Measurements from ENCODE around the gene TLL2.

The TLL2 gene

DNA sequence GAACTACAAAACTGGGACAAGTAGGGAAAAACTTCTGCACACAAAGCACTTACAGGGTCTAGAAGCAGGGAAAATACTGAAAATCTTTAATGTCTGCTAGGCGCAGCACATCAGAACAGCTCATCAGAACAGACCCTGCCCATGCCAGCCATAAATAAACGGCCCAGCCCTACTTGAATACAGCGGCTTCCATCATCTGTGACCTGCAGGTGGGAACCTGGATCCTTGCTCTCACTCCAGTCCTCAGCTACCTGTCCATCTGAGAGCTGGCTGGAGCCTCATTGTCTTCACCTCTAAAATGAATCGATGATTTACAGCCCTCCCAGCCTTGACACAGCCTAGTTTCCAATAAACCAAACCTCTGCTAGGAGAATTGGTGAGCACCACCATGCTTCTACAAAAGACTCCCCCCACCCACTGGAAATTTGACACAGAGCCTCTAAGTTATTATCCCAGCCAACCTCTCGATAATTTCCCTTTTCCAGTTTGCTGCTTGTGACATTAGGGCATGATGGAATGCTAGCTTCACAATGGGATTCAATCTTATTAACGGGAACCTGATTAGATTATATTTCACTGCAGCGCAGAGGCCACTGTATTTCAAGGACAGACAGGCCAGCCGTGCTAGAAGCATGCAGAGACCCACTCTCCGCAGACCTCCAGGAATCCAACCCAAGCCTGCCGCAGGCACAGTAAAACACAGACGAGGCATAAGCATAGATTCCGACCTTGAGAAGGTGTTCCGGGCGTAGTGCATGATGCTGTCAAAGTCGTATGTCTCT lies 93.3 kb downstream of the TLL2 start:
- DNase-seq: no peak

DNA sequence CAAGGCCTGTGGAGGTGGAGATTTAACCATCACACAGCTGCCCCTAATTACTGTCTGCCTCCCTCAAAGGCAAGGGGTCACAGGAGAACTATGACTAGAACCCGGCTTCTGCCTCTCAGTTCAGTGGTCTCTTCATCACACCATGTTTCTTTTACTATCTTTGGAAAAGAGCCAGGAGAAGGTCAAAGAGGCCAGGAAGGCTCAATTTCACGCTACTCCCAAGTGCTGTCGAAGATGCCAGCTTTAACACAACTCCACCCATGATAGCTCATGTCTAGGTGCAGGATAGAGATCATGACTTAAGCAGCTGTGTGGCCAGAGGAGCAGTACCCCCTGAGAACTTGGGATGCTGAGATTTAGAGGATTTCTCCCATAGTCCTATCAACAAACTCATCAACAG lies 94.4 kb downstream of the TLL2 start:
- no peak for DNase-seq

- no peak for DNase-seq
Measured at GRCh38 chr10:96418582-96418981, 95.1 kb downstream of the TLL2 start.

DNA sequence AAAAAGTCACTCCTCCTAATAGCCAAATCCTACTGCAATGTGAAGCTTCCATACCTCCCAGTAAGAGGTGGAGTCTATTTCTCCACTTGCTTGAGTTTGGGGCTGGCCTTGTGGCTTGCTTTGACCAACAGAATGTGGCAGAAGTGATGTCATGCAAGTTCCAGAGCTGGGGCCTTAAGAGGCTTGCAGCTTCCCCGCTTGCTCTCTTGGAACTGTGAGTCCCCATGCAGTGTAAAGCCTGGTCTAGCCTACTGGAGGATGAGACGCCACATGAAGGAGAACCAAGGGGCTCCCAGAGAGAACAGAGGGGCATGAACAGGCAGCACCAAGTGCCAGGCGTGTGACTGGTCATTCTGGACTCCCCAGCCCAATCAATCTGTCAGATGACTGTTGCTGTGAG lies 96.3 kb downstream of the TLL2 start:
- DNase-seq: no peak

DNA sequence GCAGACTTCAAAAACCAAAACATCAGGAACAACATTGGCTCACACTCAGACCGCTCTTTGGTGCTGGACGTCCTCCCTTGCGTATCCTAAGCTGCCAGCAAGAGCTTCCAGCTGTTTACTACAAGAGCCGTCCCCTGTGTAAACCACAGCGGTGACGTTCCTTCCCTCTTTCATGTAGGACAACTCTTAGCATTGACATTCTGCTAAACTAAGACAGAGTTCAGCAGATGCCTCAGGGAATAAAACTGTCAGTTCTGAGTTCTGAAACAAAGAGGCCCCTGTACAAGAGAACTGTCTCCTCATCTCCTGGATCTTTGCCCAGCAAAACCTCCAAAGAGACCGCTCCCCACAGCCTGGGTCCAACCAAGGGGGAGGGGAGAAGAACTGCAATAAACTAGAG lies 97.1 kb downstream of the TLL2 start:
- no peak for DNase-seq

DNA sequence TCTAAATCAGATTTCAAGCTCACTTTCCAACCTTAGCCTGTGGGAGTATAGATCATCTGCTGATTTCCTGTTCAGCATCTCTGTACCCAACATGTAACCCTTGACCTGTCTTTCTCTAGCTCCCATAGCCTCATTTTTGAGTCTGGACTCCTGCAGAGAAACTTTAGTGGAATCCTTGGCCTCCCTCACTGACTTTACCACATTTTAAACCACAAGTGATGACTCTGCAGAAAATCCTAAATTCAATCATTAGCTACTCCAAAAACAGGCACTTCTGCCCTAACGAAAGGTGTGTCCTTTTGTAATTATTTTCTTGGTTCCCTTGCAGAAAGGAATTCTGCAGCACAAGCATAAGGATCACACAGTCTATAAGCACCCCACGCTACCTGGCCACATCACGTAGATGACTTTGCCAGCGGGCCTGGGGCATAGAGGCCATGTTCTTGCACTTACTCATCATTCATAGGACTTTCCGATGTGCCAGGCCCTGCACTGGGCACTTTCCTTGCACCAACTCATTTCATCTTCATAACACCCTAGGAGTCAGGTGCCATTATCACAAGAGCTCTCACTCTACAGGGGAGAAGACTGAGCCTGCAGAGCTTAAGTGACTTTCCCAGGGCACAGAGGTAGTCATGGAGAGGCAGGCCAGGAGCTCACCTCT lies 97.7 kb downstream of the TLL2 start:
- DNase-seq: no peak

DNA sequence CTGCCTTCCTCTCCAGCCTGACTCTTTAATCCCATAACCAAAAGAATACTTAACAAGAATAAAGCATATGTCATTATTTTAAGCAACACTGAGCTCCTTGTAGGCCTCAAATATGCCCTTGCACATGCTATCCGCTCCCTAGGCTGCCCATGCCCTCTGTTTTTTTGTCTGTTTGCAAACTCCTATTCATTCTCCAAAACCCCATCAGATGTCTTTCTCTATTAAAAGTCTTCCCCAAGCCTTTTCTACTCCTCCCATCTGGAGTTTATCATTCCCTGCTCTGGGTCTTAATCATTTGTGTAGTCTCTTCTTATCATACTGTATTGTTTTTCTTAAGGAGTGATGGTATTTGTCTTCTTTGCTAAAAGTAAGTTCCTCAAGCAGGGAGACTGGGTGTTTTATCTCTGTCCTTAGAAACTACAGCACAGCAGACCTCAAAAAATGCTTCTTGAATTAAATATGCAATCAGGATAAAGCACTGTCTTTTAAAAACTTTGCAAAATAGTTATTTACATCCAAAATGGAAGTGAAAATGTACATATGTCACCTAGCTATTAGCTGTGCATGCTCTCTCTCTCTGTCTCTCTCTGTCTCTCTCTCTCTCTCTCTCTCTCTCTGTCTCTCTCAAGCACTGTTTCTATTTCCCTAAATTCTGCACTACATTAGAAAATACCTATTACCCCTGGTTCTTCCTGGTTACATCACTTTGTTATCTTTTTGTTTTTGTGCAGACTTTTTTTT lies 98.4 kb downstream of the TLL2 start:
- no peak for DNase-seq

- no peak for DNase-seq
Measured at GRCh38 chr10:96414303-96414702, 99.4 kb downstream of the TLL2 start.

DNA sequence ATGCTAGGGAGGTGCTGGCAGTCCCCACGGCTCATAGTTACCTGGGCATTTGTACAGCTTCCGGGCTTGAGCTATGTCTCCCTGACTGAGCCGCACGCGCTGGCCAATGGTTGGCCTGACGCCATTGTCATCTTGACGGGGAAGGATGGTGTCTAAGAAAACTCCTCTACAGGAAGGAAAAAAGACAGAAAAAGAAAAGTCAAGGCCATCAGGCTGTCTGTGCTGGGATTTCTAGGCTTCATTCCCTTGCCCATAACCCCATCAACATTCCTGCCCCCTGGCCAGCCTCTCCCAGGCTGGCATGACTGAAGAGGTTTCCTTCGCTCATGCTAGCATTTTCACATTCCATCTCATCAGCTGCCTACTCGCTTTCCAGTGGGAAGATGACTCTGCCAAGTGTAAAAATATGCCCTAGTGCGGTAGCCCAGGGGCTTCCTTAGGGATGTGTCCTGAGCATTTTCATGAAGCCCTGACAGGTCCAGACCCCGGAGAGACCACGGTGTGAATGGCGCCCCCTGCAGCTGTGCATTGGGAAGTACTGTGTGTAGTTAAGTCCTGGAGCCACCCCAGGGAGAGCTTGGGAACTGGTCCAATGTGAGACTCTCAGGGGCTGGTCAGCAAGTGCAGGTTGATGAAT lies 100.5 kb downstream of the TLL2 start:
- no peak for DNase-seq

DNA sequence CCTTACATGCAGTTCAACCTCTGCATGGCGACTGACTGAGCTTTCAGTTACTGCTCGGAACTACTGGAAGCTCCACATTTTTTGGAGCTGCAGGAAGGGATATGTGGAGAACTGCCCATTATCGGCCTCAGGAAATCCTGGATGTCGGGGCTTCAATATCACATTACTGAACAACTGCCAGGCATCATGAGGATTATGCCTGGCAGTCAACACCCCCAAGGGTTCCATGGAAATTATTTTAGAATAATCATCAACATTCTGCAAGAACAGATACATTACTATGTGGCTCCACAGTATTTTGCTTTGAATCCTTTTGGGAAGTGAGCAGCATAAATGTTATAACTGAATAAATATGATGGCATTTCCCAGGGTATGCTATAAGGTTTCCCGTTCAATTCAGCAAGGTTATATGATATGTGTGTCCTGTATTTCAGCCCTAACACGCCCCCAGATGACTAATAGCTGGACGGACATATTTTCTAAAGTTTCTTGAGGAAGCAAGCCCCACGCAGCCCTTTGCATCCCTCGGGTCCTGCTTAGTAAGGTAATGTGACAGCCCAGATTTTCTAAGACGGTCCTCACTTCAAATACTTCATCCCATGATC lies 101.9 kb downstream of the TLL2 start:
- no peak for DNase-seq

- no peak for DNase-seq
Measured at GRCh38 chr10:96410296-96410695, 103.4 kb downstream of the TLL2 start.

GRCh38 chr10:96408201-96408600 lies 105.5 kb downstream of the TLL2 start:
- no peak for DNase-seq

- no peak for DNase-seq
Measured at GRCh38 chr10:96407560-96408069, 106.1 kb downstream of the TLL2 start.

DNA sequence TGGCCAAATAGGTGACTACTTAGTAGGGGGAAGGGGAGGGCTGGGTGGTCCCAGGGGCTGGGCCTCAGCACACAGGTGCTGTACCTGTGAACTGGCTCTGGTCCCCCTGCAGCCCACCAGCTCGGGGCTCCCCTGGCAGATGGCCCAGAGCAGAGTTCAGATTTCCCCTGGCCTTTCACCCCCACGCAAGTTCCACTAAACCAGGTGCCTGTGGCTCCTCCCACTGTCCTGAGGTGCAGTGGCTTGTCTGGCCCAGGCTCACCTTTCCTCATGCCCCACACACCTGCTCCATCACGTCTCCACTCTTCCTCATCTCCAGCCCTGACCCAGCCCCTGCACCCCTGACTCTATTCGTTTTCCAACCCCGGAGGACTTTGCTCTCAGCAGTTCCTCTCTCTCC lies 107.6 kb downstream of the TLL2 start:
- no peak for DNase-seq

- DNase-seq: no peak
Measured at GRCh38 chr10:96402417-96403305, 111.1 kb downstream of the TLL2 start.

DNA sequence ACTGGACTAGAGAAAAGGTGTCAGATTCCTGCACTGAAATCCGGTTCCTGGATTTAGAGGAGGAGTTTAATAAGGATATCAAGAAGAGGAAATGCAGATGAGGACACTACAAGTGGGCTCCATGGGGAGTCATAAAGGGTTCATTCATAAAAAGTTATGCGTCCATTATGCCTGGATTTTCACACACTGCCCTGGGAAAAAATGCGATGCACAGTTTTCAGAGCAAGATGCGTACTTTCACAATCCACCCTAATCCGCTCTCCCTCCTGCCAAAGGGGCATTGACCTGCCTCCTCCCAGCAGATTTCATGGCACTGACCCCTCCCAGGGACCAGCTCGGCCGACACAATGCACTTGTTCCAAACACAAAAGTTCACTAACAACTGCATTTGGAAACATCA lies 112.7 kb downstream of the TLL2 start:
- DNase-seq: no peak

GRCh38 chr10:96400465-96400864 lies 113.3 kb downstream of the TLL2 start:
- DNase-seq: no peak

GRCh38 chr10:96397902-96398301 lies 115.8 kb downstream of the TLL2 start:
- DNase-seq: no peak

- no peak for DNase-seq
Measured at GRCh38 chr10:96395931-96396877, 117.5 kb downstream of the TLL2 start.

- DNase-seq: no peak
Measured at GRCh38 chr10:96390460-96390864, 123.3 kb downstream of the TLL2 start.

- no peak for DNase-seq
Measured at GRCh38 chr10:96389785-96390184, 123.9 kb downstream of the TLL2 start.

Data from NCI-H1417 treated with DMSO at 0.1 percent for 48 hours (cell line).